Endothelial cell (in vitro differentiated cells): ENCODE measurements around the gene TRAK1. TPM values are rescaled to one million over a fixed set of nuclear protein-coding genes. Genes with fewer than 3 reads are reported as not detected.

Source experiments
- DNase-seq: peaks from one replicate; pipeline ENCODE4 v3.0.0; 2021; ENCODE audit warnings: low spot score
- H3K27ac Mint-ChIP-seq: one replicate; pipeline ENCODE4 v1.8.0; 2021; ENCODE audit warnings: mixed read lengths, inconsistent platforms; ENCODE audit not compliant: unreplicated experiment
- H3K27me3 Mint-ChIP-seq: one replicate; pipeline ENCODE4 v1.8.0; 2021; ENCODE audit warnings: mild to moderate bottlenecking, moderate library complexity, mixed read lengths, inconsistent platforms; ENCODE audit not compliant: unreplicated experiment
- H3K36me3 Mint-ChIP-seq: one replicate; pipeline ENCODE4 v1.8.0; 2021; ENCODE audit warnings: mild to moderate bottlenecking, low read depth, mixed read lengths, inconsistent platforms; ENCODE audit not compliant: unreplicated experiment
- H3K4me1 Mint-ChIP-seq: one replicate; pipeline ENCODE4 v1.8.0; 2021; ENCODE audit warnings: mild to moderate bottlenecking, mixed read lengths, inconsistent platforms; ENCODE audit not compliant: unreplicated experiment
- H3K4me3 Mint-ChIP-seq: one replicate; pipeline ENCODE4 v1.8.0; 2021; ENCODE audit warnings: mild to moderate bottlenecking, mixed read lengths, inconsistent platforms; ENCODE audit not compliant: unreplicated experiment
- H3K9me3 Mint-ChIP-seq: one replicate; pipeline ENCODE4 v1.8.0; 2021; ENCODE audit warnings: mixed read lengths, inconsistent platforms; ENCODE audit not compliant: unreplicated experiment
- CTCF ChIP-seq: fragments of 200-600 bp; sonication (generic); IDR thresholded peaks from one replicate; pipeline ENCODE4 v1.5.0; 2021; ENCODE audit warnings: antibody characterized with exemption; ENCODE audit not compliant: unreplicated experiment
- total RNA-seq: library from RNA; stranded (reverse); fragmentation: NEBNext Ultra II Directional; extraction: Animal tissue kit (Norgen Biotek cat#: 25700); gene quantifications from one replicate; pipeline ENCODE4 v1.2.1, GENCODE V29; 2021; ENCODE audit not compliant: unreplicated experiment

TRAK1 gene
- total RNA-seq, 1 donor from 2014 or later = 48.2 TPM

- no peaks in the 10 kb centered on the region for H3K9me3 Mint-ChIP-seq
- H3K27me3 Mint-ChIP-seq = peaks cover 6% of the 10 kb centered on the region
- peaks cover 29% of the 10 kb centered on the region for H3K4me1 Mint-ChIP-seq
- H3K36me3 Mint-ChIP-seq = peaks cover 22% of the 10 kb centered on the region
- H3K4me3 Mint-ChIP-seq = no peak overlapping the region
- H3K27ac Mint-ChIP-seq = no peak overlapping the region
- DNase-seq = no peak
- no peak for TF ChIP-seq CTCF
These were observed 3.7 kb downstream of the TRAK1 start for GRCh38 chr3:42094691-42095391.

GRCh38 chr3:42095540-42095939 lies 4.4 kb downstream of the TRAK1 start:
- peaks cover 6% of the 10 kb centered on the region for H3K27me3 Mint-ChIP-seq
- no peak overlapping the region for H3K4me3 Mint-ChIP-seq
- peaks cover 30% of the 10 kb centered on the region for H3K4me1 Mint-ChIP-seq
- DNase-seq = no peak
- H3K36me3 Mint-ChIP-seq = peaks cover 20% of the 10 kb centered on the region
- no peak for TF ChIP-seq CTCF
- no peaks in the 10 kb centered on the region for H3K9me3 Mint-ChIP-seq
- no peak overlapping the region for H3K27ac Mint-ChIP-seq

GRCh38 chr3:42096796-42097565 lies 5.8 kb downstream of the TRAK1 start:
- Mint-ChIP-seq H3K4me1 (peaks cover 34% of the 10 kb centered on the region), H3K9me3 (no peaks in the 10 kb centered on the region), H3K27ac (no peak overlapping the region), H3K4me3 (no peak overlapping the region), H3K27me3 (peaks cover 3% of the 10 kb centered on the region), H3K36me3 (peaks cover 5% of the 10 kb centered on the region)
- TF ChIP-seq CTCF = no peak
- no peak for DNase-seq

- Mint-ChIP-seq H3K36me3 (no peaks in the 10 kb centered on the region), H3K27ac (peak overlapping the region; percentile 22), H3K4me1 (peaks cover 34% of the 10 kb centered on the region)
These were observed 6.4 kb downstream of the TRAK1 start for GRCh38 chr3:42097566-42097946.

More at GRCh38 chr3:42097566-42097946, 6.4 kb downstream of the TRAK1 start:
- TF ChIP-seq CTCF = no peak
- H3K9me3 Mint-ChIP-seq = no peaks in the 10 kb centered on the region
- H3K27me3 Mint-ChIP-seq = peaks cover 3% of the 10 kb centered on the region
- H3K4me3 Mint-ChIP-seq = no peak overlapping the region
- no peak for DNase-seq
